GM18508 (cell line): ENCODE results near the gene RELB.

Source experiments
- ATAC-seq: cut with Tn5 transposase; IDR thresholded peaks from one replicate; pipeline ENCODE4 v1.9.1; 2021; ENCODE audit warnings: moderate number of reproducible peaks; ENCODE audit not compliant: insufficient read depth, unreplicated experiment

RELB gene

DNA sequence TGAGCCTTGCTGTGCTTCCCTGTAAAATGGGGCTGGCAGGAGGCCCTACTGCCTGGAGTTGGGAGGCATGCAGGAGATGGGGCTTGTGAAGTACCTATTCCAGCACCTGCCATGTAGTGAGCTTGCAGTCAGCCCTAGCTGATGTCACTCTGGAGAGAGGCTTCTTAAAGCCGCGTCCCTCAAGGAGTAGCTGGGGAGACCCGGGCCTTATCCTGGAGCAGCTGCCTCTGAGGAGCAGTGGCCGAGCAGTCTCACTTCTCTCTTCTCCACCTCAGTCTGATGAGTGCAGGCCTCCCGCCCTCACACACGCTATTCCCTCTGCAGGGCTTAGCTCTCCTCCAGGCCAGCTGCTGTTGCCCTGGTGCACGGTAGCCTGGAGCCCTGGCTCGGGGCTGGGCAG, 55.6 kb downstream of the RELB start:
- no peak for ATAC-seq

DNA sequence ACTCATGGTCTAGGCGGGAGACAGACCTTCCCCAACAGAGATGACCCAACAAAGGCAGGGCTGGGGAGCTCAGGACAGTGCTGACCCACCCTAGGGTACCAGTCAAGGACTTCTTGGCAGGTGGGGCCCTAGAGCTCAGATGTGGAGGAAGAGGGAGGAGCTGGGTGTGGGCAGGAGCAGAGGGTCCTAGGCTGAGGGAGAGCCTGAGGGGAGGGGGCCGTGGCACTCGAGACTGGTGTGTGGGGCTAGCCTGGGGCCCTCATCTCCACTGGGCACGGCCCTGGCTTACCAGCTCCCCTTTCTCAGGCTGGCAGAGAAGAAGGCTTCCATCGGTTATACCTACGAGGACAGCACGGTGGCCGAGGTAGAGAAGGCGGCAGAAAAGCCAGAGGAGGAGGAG, 56.2 kb downstream of the RELB start:
- ATAC-seq: no peak

DNA sequence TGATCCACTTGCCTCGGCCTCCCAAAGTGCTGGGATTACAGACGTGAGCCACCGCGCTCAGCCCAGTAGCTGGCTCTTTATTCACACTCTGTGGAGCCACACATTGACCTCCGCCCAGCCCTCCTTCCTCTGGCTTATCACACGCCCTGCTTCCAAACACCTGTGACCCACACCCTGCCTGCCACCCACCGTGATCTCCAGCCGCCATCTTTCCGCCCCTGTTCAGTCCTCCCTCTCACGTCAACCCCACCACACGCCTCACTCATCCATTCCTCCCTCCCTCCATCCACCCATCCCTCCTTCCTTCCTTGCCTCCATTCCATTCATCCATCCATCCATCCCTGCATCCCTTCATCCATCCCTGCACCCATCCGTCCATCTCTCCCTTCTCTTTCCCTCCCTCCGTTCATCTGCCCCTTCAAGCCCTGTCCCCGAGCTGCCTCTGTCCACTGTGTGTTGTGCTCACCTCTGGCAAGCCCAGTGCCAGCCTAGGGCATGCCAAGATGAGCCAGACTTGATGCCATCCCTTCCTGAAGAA, 57.4 kb downstream of the RELB start:
- no peak for ATAC-seq

DNA sequence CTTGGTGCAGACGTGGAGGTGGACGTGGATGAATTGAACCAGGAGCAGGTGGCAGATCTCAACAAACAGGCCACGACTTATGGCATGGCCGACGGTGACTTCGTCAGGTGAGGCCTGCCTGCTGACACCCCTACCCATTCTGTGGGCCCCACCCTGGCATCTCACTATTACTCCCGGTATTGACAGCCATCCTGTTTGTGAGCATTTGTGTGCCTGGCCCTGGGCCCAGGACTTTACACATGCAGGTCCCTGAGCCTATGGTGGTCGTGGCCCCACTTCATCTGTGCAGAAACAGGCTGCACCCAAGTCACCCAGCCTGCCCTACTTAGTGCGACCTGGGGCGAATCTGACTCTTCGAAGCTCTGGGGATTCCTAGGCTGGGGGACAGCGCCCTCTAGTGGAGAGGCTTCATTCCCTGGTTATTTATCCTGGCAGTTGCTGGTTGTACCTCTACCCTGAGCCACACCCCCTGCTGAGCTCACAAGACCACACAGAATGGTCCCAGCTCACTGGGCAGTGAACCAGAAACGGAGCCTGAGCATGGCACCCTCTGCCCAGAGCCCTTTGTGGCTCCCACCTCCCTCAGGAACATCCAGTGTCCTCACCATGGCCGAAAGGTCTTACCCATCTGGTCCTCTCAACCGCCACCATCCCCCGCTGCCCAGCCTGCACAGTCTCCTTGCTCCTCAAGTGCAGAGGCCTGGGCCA, 58.1 kb downstream of the RELB start:
- ATAC-seq: no peak

DNA sequence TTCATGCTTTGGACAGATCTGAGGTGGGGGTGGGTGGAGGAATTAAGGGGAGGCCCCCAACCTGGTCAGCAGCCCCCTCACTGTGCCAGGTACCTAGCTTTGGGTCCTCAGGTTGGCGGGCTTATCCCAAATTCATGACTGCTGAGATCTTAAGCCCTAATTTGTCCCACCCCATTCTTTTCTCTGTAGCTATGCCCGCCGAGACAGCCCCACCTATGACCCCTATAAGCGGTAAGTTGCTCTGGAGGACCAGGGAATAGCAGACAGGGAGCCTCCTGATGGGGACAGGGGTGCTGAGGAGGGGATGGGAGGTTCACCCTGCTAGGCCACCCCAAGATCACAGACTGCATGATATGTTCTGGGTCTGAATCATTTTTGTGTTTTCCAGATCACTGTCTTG, 60.7 kb downstream of the RELB start:
- ATAC-seq: no peak

DNA sequence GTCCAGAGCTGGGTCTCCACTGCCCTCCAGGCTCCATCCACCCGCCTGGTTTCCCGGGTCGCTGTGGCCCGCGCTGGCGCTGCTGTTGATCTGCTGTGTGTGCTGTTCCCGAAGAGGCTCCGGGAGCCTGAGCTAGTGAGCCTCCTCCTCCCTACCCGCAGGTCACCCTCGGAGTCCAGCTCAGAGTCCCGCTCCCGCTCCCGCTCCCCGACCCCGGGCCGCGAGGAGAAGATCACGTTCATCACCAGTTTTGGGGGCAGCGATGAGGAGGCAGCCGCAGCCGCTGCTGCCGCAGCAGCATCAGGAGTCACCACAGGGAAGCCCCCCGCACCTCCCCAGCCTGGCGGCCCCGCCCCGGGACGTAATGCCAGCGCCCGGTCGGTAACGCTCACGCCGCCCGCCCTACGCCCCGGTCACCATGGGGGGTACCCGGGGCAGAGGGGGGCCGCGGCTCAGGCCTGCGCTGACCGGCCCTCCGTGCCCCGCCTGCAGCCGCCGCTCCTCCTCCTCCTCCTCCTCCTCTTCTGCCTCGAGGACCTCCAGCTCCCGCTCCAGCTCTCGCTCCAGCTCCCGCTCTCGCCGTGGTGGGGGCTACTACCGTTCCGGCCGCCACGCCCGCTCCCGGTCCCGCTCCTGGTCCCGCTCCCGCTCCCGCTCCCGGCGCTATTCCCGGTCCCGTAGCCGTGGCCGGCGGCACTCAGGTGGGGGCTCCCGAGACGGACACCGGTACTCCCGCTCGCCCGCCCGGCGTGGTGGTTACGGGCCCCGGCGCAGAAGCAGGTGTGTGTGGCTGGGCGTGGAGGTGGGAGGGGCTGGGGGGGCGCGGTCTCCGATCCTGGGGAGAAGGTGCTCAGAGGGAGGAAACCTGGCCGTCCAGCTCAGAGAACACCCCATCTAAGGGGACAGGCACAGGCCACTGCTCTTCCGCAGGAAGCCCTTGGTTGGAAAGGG, 62.9 kb downstream of the RELB start:
- no peak for ATAC-seq

DNA sequence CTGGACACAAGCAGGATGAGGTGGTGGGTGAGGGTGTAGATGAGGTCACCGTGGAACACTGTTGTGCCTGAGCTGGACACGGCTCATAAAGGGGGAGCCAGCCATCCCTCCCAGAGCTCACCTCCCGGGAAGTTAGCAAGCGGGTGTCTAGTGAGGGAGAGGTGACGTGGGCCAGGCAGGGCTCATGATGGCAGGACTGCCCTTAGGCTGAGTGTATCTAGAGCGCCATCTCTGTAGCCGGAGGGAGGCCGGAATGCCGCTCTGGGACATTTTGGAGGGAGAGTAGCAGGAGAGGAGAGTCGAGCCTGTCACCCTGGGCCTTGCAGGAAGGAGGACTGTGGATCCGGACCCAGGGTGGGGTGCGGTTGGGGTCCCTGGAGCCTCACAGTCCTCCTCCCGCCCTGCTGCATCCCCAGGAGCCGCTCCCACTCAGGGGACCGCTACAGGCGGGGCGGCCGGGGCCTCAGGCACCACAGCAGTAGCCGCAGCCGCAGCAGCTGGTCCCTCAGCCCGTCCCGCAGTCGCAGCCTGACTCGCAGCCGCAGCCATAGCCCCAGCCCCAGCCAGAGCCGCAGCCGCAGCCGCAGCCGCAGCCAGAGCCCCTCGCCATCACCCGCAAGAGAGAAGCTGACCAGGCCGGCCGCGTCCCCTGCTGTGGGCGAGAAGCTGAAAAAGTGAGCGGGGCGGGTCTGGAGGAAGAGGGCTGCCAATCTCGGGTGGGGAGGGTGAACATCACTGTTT, 65.8 kb downstream of the RELB start:
- ATAC-seq: no peak

DNA sequence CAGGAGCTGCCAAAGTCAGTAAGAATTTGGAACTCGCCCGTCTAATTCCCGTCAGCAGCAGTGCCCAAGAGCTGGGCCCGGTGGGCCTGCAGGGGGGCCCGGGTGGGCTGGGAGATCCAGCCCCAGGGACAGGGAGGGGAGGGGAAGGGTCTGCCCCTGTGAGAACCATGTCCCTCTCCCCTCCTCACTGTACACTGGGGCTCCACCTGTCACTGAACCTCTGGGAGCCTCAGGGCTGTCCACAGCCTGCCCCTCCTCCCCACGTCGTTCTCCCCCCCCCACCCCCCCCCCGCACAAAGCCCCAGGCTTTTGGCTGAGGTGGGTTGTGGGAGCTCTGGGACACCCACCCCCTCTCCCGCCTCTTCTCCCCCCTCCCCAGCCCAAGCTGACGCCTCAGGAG, 66.8 kb downstream of the RELB start:
- ATAC-seq: no peak

DNA sequence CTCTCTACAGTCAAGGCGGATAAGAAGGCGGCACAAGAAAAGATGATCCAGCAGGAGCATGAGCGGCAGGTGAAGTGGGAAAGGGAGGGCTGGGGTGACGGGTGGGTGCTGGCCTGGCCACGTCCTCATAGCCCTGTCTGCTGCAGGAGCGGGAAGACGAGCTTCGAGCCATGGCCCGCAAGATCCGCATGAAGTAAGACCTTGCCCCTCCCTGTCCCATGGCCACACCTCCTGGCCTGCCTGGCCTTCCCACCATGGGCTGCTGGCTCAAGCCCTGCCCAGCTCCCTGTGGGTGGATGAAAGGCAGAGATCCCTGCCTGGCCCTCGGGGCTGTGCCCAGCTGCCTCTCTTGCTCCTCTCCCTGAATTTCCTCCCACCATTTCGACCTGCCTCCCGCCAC, 67.8 kb downstream of the RELB start:
- no peak for ATAC-seq

DNA sequence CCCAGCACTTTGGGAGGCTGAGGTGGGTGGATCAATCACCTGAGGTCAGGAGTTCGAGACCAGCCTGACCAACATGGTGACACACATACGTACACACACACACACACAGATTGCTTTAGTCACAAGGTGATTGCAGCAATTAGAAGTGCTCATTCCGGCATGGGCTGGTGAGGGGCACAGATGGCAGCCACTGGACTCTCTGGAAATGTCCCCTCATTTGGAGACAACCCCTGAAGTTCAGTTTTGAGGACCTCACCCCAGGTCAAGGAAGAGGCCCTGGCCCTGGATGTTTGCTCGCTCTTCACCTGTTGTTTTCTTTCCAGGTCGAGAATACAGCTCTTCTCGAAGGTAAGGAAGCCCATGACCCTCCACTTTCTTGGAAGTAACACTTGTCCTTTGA, 69.0 kb downstream of the RELB start:
- no peak for ATAC-seq

DNA sequence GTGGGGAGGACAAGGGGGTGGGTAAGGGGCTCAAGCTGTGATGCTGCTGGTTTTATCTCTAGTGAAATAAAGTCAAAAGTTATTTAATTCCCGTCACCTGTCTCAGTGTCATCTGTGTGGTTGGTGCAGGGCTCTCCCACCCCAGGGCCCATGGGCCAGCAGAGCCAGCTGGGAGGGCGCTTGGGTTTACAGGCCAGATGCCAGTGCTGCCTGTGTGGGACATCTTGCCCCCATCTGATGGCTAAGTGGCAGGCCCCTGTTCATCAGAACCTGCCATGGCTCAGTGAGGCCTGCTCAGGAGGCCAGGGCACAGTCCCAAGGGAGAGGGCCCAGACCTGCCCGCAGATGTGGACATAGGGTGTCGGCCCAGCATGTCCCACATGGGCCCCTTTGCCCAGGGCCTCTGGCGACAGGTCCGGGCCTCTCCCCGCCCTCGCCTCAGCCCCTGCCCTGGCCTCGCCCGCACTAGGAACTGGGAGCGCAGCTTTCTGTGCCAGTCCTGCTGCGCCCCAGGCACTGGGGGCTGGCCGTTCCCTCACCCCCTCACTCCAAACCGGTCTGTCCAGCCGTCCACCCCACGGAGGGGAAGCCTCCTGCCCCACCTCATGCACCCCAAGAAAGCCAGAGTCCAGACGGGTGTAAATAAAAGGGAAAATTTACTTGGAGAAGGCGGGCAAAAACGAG, 69.7 kb downstream of the RELB start:
- no peak for ATAC-seq

DNA sequence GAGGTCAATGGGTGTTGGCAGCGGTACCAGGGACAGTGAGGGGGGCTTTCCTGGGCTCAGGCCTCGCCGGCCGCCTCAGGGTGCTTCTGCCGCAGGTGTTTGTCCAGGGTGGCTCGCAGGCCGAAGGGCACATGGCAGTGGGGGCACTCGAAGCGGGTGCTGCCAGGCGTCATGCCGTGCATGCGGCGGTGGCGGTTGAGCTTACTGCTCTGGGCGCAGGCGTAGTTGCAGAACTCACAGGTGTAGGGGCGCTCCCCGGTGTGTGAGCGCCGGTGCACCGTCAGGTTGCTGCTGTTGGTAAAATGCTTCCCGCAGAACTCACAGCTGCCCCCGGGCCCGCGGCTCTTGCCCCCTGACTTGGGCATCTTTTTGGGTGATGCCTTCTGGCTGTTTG, 70.3 kb downstream of the RELB start:
- ATAC-seq: no peak

DNA sequence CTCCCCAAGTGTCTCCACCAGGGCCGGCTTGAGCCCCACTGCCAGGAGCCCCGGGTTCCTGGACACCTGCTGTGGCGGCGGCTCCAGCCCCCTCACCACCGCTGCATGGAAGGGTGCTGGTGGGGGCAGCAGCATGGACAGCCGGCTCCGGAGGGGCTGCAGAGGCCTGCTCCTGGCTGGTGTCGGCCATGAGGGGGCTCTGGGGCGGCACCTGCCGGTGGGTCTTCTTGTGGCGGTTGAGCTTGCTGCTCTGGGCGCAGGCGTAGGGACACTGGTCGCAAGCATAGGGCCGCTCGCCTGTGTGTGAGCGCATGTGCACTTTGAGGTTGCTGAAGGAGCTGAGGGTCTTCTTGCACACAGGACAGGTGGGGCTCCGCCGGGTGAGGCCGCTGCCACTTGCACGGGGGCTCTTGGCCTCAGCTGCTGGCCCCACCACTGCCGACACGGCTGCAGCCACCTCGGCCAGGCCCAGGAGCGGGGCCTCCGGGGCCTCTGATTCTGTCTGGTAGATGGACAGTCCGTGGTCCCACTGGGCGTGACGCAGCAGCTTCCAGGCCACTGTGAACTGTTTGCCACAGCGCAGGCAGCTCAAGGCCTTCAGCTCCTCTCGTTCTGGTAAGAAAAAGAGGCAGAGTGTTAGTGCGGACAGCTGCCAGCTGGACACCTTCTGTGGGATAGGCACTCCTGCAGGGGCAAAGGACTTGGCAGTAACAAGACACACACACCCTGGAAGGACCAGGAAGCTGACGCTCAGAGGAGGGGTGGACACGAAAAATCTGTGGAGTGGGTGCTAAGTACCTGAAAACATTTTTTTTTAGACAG, 70.9 kb downstream of the RELB start:
- ATAC-seq: no peak

DNA sequence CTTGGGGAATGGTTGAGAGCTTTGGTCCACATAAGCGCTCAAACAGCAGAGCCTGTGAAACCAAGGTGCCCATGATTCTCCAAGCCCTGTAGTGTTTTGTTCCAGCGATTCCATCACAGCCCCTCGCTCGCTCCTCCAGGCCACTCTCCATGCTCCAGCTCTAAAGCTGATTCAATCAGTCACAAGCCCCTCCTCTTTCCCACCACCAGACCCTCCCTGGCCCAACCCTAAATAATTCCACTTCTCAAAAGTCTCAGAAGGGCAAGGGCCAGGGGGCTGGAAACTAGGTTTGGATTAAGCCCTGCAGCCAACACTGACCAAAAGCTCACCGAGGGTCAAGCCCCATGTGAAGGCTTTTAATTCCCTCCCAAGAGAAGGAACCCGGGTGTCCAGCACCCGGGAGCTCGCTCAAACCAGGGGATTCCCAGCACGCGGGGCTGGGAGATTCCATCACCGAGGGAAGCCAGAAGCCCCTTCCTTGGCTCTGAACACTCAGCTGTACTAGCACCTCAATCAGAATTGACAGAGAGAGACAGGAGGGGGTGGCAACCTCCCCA, 73.6 kb downstream of the RELB start:
- ATAC-seq: no peak

DNA sequence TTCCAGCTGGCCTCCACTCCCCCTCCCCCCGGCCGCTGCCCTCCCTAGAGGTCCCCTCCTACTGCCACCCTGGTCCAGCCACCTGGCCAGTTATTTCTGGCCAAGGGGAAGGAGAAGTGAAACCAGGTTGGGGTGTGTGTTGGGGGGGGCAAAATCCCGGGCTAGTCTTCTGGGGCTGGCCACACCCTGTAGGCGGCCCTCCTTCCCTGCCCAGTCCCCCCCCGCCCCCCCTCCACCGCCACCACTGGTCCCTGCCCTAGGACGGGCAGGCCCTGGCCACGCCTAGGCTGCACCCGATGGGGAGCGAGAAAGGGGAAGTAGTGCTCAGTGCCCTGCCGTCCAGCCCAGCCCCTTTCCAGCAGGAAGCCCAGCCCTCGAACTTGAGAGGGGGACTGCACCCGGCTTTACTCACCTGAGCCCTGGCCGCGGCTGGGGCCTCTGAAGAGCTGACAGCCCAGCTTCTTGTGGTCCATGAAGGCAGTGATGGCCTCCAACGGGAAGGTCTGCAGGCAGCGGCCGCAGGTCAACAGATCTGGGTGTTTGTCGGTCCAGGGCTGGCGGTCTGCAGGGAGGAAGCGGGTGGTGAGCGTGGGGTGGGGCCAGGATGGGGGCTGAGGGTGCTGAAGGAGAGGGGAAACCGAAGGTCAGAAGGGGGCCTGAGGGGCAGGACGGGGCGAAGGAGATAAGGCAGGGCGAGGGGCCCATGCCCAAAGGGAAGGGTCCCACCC, 74.2 kb downstream of the RELB start:
- no peak for ATAC-seq

DNA sequence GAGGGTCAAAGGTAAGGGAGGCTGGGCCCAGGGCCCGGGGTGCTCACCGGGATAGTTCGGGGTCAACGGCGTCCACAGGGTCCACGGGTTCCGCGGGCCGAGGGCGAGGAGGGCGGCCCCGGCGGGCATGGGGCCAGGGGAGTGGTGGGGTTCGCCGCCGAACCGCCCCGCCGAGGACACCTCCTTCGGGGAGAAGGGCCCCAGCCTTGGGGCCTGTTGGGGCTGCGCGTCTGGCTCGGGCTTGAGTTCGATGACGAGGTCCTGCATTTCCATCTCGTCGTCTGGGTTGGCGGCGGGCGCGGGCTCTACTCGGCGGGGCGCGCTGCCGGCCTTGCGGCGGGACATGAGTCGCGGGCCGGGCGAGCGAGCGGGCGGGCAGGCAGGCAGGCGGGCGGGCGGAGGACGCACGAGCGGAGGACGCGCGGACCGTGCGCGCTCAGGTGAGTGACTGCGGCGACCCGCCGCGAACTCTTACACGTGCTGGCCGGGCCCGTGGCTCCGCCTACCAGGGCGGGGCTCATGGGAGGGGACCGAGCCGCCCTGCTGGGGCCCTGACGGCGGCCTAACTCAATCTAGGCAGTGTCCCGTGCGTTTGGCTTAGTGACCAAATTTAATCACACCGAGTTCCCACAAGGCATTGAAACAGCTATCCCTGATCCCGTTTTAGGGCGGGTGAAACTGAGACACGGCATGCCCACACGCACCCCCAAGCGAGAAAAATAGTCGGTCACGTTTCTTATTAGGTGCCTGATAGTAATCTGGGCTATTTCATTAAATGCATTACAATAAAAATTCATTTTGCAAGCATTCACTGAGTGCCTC, 75.0 kb downstream of the RELB start, which contains the start of gene ZNF296:
Gene ZNF296, minus strand, starts transcription at position 450 of the 822 bp plus-strand sequence. Its CDS starts 105 bp downstream, at position 345.
- no peak for ATAC-seq
